SK-N-MC (cell line): Measurements from ENCODE around the gene MPC1.

Experiments used
- EZH2 ChIP-seq: fragments of 200-600 bp; sonication (generic); IDR thresholded peaks from one replicate; pipeline ENCODE4 v1.6.1; 2017; ENCODE audit warnings: antibody characterized with exemption
- POLR2AphosphoS5 ChIP-seq: IDR thresholded peaks from 2 replicates; pipeline ENCODE4 v1.6.1; 2012; ENCODE audit warnings: mild to moderate bottlenecking, low read depth, low read length, borderline replicate concordance

GRCh38 chr6:166365221-166365620, 17.5 kb downstream of the MPC1 start:
- TF ChIP-seq EZH2 (no peak), POLR2AphosphoS5 (no peak)
